ENCODE measurements around the gene MTR. TPM values are rescaled to one million over a fixed set of nuclear protein-coding genes. Genes with fewer than 3 reads are reported as not detected.

The MTR gene
- total RNA-seq, 1 experiment from 2014 or later: 54.6 TPM

- peaks cover 8% of the 10 kb centered on the region for H3K4me1 Mint-ChIP-seq (ENCODE audit: insufficient read depth, unreplicated experiment)
- CTCF ChIA-PET: interaction anchor here (0.7 to 1.8 kb wide), 3 partner anchors 12 to 304 kb away, joined by 3 to 7 read pairs (median 3); no protein-coding TSS in a partner anchor
- BruUV-seq (replicated peaks): no TSS peak
- no peaks in the 10 kb centered on the region for H3K36me3 Mint-ChIP-seq (ENCODE audit: insufficient read depth, unreplicated experiment)
- POLR2A ChIA-PET: interaction anchor here (0.6 kb wide), 1 partner anchor 131 kb away, joined by 3 read pairs; no protein-coding TSS in a partner anchor
- H3K27me3 Mint-ChIP-seq (ENCODE audit: insufficient read depth, unreplicated experiment): no peaks in the 10 kb centered on the region
- H3K4me3 Mint-ChIP-seq (ENCODE audit: unreplicated experiment): no peak overlapping the region
- intact Hi-C loops (cut with micrococcal nuclease): no loop called here
- DNase-seq (ENCODE audit: unreplicated experiment): no peak
- H3K9me3 Mint-ChIP-seq (ENCODE audit: unreplicated experiment): peaks cover 30% of the 10 kb centered on the region
- TF ChIP-seq CTCF (IDR thresholded peaks at IDR 0.05; ENCODE audit: unreplicated experiment): no peak
- H3K27ac Mint-ChIP-seq (ENCODE audit: low read depth, unreplicated experiment): no peak overlapping the region
Measured at GRCh38 chr1:236913371-236914037, 118.4 kb downstream of the MTR start.

GRCh38 chr1:236914375-236914774, 119.3 kb downstream of the MTR start:
- ChIA-PET POLR2A (interaction anchor here (0.6 kb wide), 1 partner anchor 132 kb away, joined by 3 read pairs; no protein-coding TSS in a partner anchor), CTCF (interaction anchor here (1.8 kb wide), 1 partner anchor 13 kb away, joined by 7 read pairs; no protein-coding TSS in a partner anchor)
- Mint-ChIP-seq H3K4me3 (ENCODE audit: unreplicated experiment) (no peak overlapping the region), H3K4me1 (ENCODE audit: insufficient read depth, unreplicated experiment) (peaks cover 8% of the 10 kb centered on the region), H3K36me3 (ENCODE audit: insufficient read depth, unreplicated experiment) (no peaks in the 10 kb centered on the region), H3K9me3 (ENCODE audit: unreplicated experiment) (peaks cover 24% of the 10 kb centered on the region), H3K27ac (ENCODE audit: low read depth, unreplicated experiment) (no peak overlapping the region), H3K27me3 (ENCODE audit: insufficient read depth, unreplicated experiment) (no peaks in the 10 kb centered on the region)
- BruUV-seq (replicated peaks): no TSS peak
- DNase-seq (ENCODE audit: unreplicated experiment): no peak
- TF ChIP-seq CTCF (IDR thresholded peaks at IDR 0.05; ENCODE audit: unreplicated experiment): no peak
- intact Hi-C loops (cut with micrococcal nuclease): no loop called here

GRCh38 chr1:236916131-236916800, 121.2 kb downstream of the MTR start:
- ChIA-PET POLR2A (no interaction called here), CTCF (interaction anchor here (0.8 kb wide), 1 partner anchor 9 kb away, joined by 3 read pairs; no protein-coding TSS in a partner anchor)
- H3K27me3 Mint-ChIP-seq (ENCODE audit: insufficient read depth, unreplicated experiment): no peaks in the 10 kb centered on the region
- no peaks in the 10 kb centered on the region for H3K36me3 Mint-ChIP-seq (ENCODE audit: insufficient read depth, unreplicated experiment)
- intact Hi-C loops (cut with micrococcal nuclease): no loop called here
- H3K9me3 Mint-ChIP-seq (ENCODE audit: unreplicated experiment): peaks cover 16% of the 10 kb centered on the region
- DNase-seq (ENCODE audit: unreplicated experiment): no peak
- H3K27ac Mint-ChIP-seq (ENCODE audit: low read depth, unreplicated experiment): no peak overlapping the region
- no peak overlapping the region for H3K4me3 Mint-ChIP-seq (ENCODE audit: unreplicated experiment)
- peaks cover 8% of the 10 kb centered on the region for H3K4me1 Mint-ChIP-seq (ENCODE audit: insufficient read depth, unreplicated experiment)
- no TSS peak for BruUV-seq (replicated peaks)
- TF ChIP-seq CTCF (IDR thresholded peaks at IDR 0.05; ENCODE audit: unreplicated experiment): no peak

GRCh38 chr1:236917448-236917847, 122.4 kb downstream of the MTR start:
- ChIA-PET CTCF (interaction anchor here (0.5 to 1.4 kb wide), 3 partner anchors 9 to 190 kb away, joined by 3 read pairs; no protein-coding TSS in a partner anchor), POLR2A (interaction anchor here (0.5 to 1.2 kb wide), 2 partner anchors 12 to 95 kb away, joined by 3 to 4 read pairs; no protein-coding TSS in a partner anchor)
- no peaks in the 10 kb centered on the region for H3K27me3 Mint-ChIP-seq (ENCODE audit: insufficient read depth, unreplicated experiment)
- DNase-seq (ENCODE audit: unreplicated experiment): no peak
- TF ChIP-seq CTCF (IDR thresholded peaks at IDR 0.05; ENCODE audit: unreplicated experiment): no peak
- no peak overlapping the region for H3K27ac Mint-ChIP-seq (ENCODE audit: low read depth, unreplicated experiment)
- H3K36me3 Mint-ChIP-seq (ENCODE audit: insufficient read depth, unreplicated experiment): no peaks in the 10 kb centered on the region
- no TSS peak for BruUV-seq (replicated peaks)
- intact Hi-C loops (cut with micrococcal nuclease): no loop called here
- H3K9me3 Mint-ChIP-seq (ENCODE audit: unreplicated experiment): peaks cover 23% of the 10 kb centered on the region
- no peak overlapping the region for H3K4me3 Mint-ChIP-seq (ENCODE audit: unreplicated experiment)
- peaks cover 8% of the 10 kb centered on the region for H3K4me1 Mint-ChIP-seq (ENCODE audit: insufficient read depth, unreplicated experiment)

All from MCF 10A (cell line).